Activated T-helper 1 cell treated with anti-CD3 and anti-CD28 coated beads, Interleukin-12 subunit alpha, Interleukin-12 subunit beta, Interleukin-2, Interleukin-4 antibody, amounts not matched to agents 30 ng/mL and 10 ng/mL and 1 ng/mL, durations not matched to agents 14 hours and 24 hours and 36 hours (primary cell): ENCODE results near the gene RBMY1D. TPM values are rescaled to one million over a fixed set of nuclear protein-coding genes. Genes with fewer than 3 reads are reported as not detected.
"Not testable (repeated sequence)": the region's sequence is repeated elsewhere in the genome, so short reads cannot be mapped to it uniquely, and the experiment has no call there.

Experiments
- DNase-seq: peaks from one replicate; pipeline ENCODE4 v3.0.0; 2021; ENCODE audit warnings: low spot score
- H3K27ac Mint-ChIP-seq: one replicate; pipeline ENCODE4 v1.8.0; 2021; ENCODE audit warnings: mild to moderate bottlenecking, mixed read lengths
- H3K27me3 Mint-ChIP-seq: one replicate; pipeline ENCODE4 v1.8.0; 2022; ENCODE audit warnings: mild to moderate bottlenecking, moderate library complexity, mixed read lengths; ENCODE audit not compliant: insufficient read depth
- H3K36me3 Mint-ChIP-seq: one replicate; pipeline ENCODE4 v1.8.0; 2021; ENCODE audit warnings: low read depth, mixed read lengths
- H3K4me1 Mint-ChIP-seq: one replicate; pipeline ENCODE4 v1.8.0; 2021; ENCODE audit warnings: low read depth, mixed read lengths
- H3K4me3 Mint-ChIP-seq: one replicate; pipeline ENCODE4 v1.8.0; 2021; ENCODE audit warnings: mild to moderate bottlenecking, moderate library complexity, mixed read lengths
- H3K9me3 Mint-ChIP-seq: one replicate; pipeline ENCODE4 v1.8.0; 2021; ENCODE audit warnings: mixed read lengths
- intact Hi-C: fragments of 100-400 bp; cut with micrococcal nuclease; formaldehyde crosslinking; loops from one replicate; pipeline ENCODE4 v1.15.1; 2024
- total RNA-seq: library from RNA; stranded (reverse); gene quantifications from 2 replicates; pipeline ENCODE4 v1.2.3, GENCODE V29; 2022

RBMY1D gene
- total RNA-seq, result not detected in 2 replicates

DNA sequence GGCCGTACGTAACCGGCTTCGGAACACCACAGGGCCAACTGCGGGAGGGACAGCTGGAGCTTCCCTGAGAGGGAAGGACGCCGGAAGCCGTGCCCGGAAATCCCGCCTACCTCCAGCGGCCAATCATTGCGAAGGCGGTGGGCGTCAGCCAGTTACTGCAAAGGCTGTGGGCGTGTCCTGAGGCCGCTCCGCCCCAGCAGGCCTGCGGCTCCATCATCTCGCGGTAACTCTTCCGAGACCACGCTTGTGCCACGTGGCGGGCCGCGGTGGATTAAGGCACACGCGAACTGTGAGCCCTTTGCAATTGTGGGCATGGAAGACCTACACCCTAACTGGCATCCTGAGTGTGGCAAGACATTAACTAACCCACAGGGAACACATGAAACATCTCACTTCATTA lies at the start of gene RBMY1D:
RBMY1D (minus strand) TSS at position 101 of the 400 bp plus-strand sequence. CDS start 2,013 bp downstream, outside the sequence.
- DNase-seq, H3K27ac Mint-ChIP-seq, H3K4me1 Mint-ChIP-seq, H3K4me3 Mint-ChIP-seq, H3K9me3 Mint-ChIP-seq, H3K36me3 Mint-ChIP-seq, H3K27me3 Mint-ChIP-seq, intact Hi-C loops: not testable (repeated sequence)

DNA sequence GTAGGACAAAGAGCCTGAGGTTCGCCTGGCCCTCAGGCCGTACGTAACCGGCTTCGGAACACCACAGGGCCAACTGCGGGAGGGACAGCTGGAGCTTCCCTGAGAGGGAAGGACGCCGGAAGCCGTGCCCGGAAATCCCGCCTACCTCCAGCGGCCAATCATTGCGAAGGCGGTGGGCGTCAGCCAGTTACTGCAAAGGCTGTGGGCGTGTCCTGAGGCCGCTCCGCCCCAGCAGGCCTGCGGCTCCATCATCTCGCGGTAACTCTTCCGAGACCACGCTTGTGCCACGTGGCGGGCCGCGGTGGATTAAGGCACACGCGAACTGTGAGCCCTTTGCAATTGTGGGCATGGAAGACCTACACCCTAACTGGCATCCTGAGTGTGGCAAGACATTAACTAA lies 23.6 kb upstream of the RBMY1D start, which contains the start of gene RBMY1E:
RBMY1E (minus strand) TSS at position 101 of the 400 bp plus-strand sequence. CDS start 1,978 bp downstream, outside the sequence.
- intact Hi-C loops, H3K4me1 Mint-ChIP-seq, H3K27me3 Mint-ChIP-seq, H3K4me3 Mint-ChIP-seq, H3K9me3 Mint-ChIP-seq, H3K27ac Mint-ChIP-seq, DNase-seq, H3K36me3 Mint-ChIP-seq: not testable (repeated sequence)

DNA sequence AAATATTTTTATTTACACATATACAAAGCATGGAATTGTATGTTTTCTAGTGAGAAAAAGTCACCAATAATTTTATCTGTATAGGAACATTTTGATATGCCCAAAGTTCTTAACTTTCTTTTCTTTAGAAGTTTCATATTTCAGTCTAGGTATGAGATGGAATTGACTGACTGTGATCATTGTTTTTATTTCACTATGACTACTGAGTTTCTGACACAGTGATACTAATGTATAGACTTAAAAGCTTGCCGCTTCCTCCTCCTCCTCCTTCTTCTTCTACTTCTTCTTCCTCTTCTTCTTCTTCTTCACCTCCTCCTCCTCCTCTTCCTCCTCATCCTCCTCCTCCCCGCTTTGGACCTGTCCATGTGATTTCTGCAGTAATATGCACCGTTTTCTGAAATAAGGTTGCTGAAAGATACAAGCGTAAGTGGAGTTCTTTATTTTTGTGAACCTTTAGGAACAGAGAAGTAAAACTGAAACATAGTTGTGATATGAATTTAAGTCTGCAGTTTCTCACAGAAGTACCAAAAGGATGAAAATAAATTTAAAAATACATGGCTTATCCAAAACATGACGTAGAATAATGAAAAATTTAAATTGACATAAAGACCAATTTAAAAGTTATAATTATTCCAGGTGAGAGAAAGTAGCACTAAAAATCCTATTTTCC lies 24.8 kb downstream of the RBMY1D start:
- H3K36me3 Mint-ChIP-seq, H3K4me3 Mint-ChIP-seq, H3K27ac Mint-ChIP-seq, intact Hi-C loops, H3K4me1 Mint-ChIP-seq, H3K27me3 Mint-ChIP-seq, DNase-seq, H3K9me3 Mint-ChIP-seq: not testable (repeated sequence)

DNA sequence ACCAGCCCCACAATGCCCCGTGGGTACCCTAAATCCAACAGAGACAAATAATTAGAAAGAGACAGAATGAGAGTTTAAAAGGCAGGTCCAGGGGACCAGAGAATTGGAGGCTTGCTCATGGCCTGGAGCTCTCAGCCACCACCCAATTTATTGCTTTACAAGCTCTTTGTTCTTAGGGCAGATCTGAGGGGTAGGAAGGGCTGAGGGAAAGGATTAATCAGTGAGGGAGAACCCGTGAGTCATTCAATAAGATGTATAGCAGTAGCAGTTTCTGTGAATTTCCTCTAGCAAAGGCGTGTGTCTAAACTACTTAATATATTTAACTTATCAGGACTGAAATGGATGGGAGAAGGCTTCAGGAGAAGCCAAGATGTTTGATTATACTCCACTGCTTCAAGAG lies 48.8 kb downstream of the RBMY1D start:
- Mint-ChIP-seq H3K27me3 (no peaks in the 10 kb centered on the region), H3K4me3 (no peak overlapping the region), H3K9me3 (no peaks in the 10 kb centered on the region), H3K27ac (no peak overlapping the region), H3K36me3 (no peaks in the 10 kb centered on the region), H3K4me1 (no peaks in the 10 kb centered on the region)
- DNase-seq, result no peak
- intact Hi-C loops, result no loop called here

DNA sequence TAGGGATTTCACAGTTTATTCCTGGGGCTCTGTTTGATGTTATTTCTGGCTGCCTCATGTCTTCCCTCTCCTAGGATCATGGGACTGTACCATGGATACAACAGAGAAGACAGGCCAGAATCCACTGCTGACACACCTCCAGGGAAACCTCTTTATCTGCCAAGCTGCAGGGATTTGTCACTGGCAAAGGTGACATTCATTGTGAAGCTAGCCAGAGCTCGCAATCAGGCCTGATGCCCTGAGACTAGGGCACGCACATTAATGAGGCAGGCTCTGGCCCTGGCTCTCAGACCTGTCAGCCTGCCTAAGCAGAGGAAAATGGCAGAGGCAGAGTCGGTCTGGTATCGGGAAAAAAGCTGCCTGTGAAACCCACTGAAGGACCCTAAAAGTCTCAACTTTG lies 52.2 kb downstream of the RBMY1D start:
- no peak for DNase-seq
- Mint-ChIP-seq H3K36me3 (no peaks in the 10 kb centered on the region), H3K9me3 (no peaks in the 10 kb centered on the region), H3K27ac (no peak overlapping the region), H3K4me3 (no peak overlapping the region), H3K27me3 (no peaks in the 10 kb centered on the region), H3K4me1 (no peaks in the 10 kb centered on the region)
- intact Hi-C loops, result no loop called here

DNA sequence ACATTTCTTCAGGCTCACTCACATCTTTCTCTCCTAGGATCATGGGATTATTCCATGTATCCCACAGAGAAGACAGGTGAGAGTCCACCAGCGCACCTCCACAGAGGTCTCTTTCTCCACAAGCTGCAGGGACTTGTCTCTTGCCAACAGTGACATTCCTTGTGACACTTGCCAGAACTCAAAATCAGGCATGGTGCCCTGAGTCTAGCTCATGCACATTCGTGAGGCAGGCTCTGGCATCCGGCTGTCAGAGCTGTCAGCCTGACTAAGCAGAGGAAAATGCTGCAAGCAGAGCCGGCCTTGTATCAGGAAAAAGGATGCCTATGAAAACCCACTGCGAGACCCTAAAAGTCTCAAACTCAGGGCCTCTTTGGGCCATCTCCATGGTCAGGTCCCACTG lies 54.8 kb downstream of the RBMY1D start:
- intact Hi-C loops, result no loop called here
- no peak overlapping the region for H3K4me3 Mint-ChIP-seq
- H3K9me3 Mint-ChIP-seq, result no peaks in the 10 kb centered on the region
- DNase-seq, result no peak
- no peak overlapping the region for H3K27ac Mint-ChIP-seq
- no peaks in the 10 kb centered on the region for H3K27me3 Mint-ChIP-seq
- H3K36me3 Mint-ChIP-seq, result no peaks in the 10 kb centered on the region
- no peaks in the 10 kb centered on the region for H3K4me1 Mint-ChIP-seq

DNA sequence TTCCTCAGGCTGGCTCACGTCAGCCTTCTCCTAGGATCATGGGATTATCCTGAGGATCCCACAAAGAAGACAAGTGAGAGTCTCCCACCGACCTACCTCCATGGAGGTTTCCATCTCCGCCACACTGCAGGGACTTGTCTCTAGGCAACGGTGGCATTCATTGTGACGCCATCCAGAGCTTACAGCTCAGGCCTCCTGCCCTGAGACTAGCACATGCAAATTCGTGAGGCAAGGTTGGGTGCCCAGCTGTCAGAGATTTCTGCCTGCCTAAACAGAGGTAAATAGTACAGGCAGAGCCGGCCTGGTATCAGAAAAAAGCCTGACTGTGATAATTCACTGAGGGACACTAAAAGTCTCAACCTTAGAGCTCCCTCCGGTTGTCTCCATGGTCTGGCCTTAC lies 58.0 kb downstream of the RBMY1D start:
- no peaks in the 10 kb centered on the region for H3K27me3 Mint-ChIP-seq
- intact Hi-C loops, result no loop called here
- no peak overlapping the region for H3K4me3 Mint-ChIP-seq
- no peak for DNase-seq
- no peak overlapping the region for H3K27ac Mint-ChIP-seq
- no peaks in the 10 kb centered on the region for H3K4me1 Mint-ChIP-seq
- H3K36me3 Mint-ChIP-seq, result no peaks in the 10 kb centered on the region
- no peaks in the 10 kb centered on the region for H3K9me3 Mint-ChIP-seq

DNA sequence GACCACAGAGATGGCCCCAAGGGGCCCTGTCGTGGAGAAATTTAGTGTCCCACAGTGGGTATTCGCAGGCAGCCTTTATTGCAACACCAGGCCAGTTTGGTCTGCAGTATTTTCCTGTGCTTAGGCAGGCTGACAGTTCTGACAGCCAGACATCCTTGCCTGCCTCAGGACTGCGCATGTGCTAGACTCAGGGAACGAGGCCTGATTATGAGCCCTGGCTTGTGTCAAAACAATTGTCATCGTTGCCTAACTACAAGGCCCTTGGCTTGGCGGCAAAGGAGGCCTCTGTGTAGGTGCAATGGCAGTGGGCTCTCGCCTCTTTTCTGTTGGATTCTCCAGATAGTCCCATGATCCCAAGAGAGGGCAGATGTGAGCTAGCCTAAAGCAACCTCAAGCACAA lies 59.3 kb downstream of the RBMY1D start:
- H3K27me3 Mint-ChIP-seq, result no peaks in the 10 kb centered on the region

More for the DNA sequence above, 59.3 kb downstream of the RBMY1D start:
- no peak overlapping the region for H3K27ac Mint-ChIP-seq
- intact Hi-C loops, result no loop called here
- no peaks in the 10 kb centered on the region for H3K9me3 Mint-ChIP-seq
- no peak for DNase-seq
- no peaks in the 10 kb centered on the region for H3K4me1 Mint-ChIP-seq
- no peaks in the 10 kb centered on the region for H3K36me3 Mint-ChIP-seq
- H3K4me3 Mint-ChIP-seq, result no peak overlapping the region

Other genes with a start within 250 kb of the RBMY1D start
- gene RBMY1E, start 23.5 kb upstream of the RBMY1D start, total RNA-seq, result not detected in 2 replicates